ENCODE measurements around the gene FIBP.

DNA sequence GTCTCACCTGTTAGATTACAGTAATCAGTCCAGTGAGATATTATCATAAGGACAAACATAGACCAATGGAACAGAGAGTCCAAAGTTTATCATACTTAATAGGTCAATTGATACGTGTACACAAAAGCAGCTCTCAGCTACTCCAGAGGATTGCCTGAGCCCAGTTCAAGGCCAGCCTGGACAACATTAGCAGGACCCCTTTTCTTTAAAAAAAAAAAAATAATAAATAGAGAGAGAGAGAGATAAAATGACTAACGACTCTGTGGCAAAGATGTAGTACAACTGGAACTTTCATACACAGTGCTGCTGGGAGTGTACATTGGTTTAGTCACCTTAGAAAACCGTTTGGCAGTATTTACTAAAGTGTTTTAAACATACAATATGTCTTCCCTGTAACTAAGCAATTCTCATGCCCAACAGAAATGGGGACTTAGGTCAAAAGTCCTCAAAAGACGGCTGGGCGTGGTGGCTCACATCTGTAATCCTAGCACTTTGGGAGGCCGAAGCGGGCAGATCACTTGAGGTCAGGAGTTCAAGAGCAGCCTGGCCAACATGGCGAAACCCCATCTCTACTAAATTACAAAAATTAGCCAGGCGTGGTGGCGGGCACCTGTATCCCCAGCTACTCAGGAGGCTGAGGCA, 43.9 kb downstream of the FIBP start:
- TF ChIP-seq EP300 (IDR thresholded peaks at IDR 0.05; ENCODE audit: low read depth): no peak
- TF ChIP-seq, protein P1, sequence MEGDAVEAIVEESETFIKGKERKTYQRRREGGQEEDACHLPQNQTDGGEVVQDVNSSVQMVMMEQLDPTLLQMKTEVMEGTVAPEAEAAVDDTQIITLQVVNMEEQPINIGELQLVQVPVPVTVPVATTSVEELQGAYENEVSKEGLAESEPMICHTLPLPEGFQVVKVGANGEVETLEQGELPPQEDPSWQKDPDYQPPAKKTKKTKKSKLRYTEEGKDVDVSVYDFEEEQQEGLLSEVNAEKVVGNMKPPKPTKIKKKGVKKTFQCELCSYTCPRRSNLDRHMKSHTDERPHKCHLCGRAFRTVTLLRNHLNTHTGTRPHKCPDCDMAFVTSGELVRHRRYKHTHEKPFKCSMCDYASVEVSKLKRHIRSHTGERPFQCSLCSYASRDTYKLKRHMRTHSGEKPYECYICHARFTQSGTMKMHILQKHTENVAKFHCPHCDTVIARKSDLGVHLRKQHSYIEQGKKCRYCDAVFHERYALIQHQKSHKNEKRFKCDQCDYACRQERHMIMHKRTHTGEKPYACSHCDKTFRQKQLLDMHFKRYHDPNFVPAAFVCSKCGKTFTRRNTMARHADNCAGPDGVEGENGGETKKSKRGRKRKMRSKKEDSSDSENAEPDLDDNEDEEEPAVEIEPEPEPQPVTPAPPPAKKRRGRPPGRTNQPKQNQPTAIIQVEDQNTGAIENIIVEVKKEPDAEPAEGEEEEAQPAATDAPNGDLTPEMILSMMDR (IDR thresholded peaks at IDR 0.05): no peak
- TF ChIP-seq POLR2A (IDR thresholded peaks at IDR 0.05): no peak
